Measurements from ENCODE around the gene DNAJC27. TPM values are rescaled to one million over a fixed set of nuclear protein-coding genes. Genes with fewer than 3 reads are reported as not detected.

The DNAJC27 gene
- total RNA-seq, 2 donors from 2014 or later = 6.2 to 6.5 TPM

DNA sequence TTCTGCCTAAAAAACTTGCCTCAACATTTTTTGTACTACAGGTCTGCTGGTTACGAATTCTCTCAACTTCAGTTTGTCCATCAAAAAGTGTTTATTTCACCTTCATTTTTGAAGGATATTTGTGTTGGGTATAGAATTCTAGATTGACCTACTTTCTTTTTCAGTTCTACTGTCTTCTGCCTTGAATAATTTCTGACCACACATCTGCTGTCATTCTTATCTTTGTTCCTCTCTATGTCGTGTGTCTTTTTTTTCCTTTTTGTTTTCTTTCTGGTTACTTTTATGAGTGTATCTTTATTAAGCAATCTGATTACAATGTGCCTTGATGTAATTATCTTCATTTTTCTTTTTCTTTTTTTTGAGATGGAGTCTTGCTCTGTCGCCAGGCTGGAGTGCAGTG lies 77.0 kb downstream of the DNAJC27 start:
- no peak overlapping the region for H3K27ac ChIP-seq (ENCODE audit: low read depth, low read length)
- TF ChIP-seq, protein P1, sequence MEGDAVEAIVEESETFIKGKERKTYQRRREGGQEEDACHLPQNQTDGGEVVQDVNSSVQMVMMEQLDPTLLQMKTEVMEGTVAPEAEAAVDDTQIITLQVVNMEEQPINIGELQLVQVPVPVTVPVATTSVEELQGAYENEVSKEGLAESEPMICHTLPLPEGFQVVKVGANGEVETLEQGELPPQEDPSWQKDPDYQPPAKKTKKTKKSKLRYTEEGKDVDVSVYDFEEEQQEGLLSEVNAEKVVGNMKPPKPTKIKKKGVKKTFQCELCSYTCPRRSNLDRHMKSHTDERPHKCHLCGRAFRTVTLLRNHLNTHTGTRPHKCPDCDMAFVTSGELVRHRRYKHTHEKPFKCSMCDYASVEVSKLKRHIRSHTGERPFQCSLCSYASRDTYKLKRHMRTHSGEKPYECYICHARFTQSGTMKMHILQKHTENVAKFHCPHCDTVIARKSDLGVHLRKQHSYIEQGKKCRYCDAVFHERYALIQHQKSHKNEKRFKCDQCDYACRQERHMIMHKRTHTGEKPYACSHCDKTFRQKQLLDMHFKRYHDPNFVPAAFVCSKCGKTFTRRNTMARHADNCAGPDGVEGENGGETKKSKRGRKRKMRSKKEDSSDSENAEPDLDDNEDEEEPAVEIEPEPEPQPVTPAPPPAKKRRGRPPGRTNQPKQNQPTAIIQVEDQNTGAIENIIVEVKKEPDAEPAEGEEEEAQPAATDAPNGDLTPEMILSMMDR (conservative IDR thresholded peaks at IDR 0.05) = no peak
- 90 to 100% methylated on average over 1 to 3 of the region's 3 CpGs for WGBS, 2 experiments (ENCODE audit: insufficient coverage in 1 of 2, insufficient read length in 1 of 2)

DNA sequence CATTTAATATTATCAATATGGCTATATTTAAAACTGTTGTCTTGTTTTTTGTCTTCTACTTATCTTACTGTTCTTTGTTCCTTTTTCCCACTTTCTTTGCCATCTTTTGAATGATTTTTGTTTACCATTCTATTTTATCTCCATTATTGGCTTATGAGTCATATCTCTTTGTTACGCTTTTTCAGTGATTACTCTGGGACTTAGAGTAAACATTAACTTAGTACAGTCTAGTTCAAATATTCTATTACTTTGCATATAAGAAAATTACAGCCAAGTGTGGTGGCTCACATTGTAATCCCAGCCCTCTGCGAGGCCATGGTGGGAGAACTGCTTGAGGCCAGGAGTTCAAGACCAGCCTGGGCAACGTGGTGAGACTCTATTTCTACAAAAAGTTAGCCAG lies 77.8 kb downstream of the DNAJC27 start:
- Mint-ChIP-seq H3K36me3 (ENCODE audit: low read depth) (peaks cover 37% of the 10 kb centered on the region), H3K27me3 (ENCODE audit: insufficient read depth) (no peaks in the 10 kb centered on the region), H3K27ac (no peak overlapping the region), H3K4me3 (no peak overlapping the region), H3K4me1 (no peaks in the 10 kb centered on the region), H3K9me3 (peaks cover 37% of the 10 kb centered on the region)
- Histone ChIP-seq H3K27me3 (ENCODE audit: control insufficient read depth, insufficient read depth, low read length, poor library complexity, severe bottlenecking) (no peaks in the 10 kb centered on the region), H3K4me1 (ENCODE audit: control insufficient read depth, insufficient read depth, low read length) (no peaks in the 10 kb centered on the region), H3K9me3 (ENCODE audit: control insufficient read depth, low read length) (peaks cover 28% of the 10 kb centered on the region), H3K9ac (ENCODE audit: extremely low read depth, low read length, poor library complexity, severe bottlenecking) (no peak overlapping the region), H3K4me3 (ENCODE audit: low read length) (no peak overlapping the region), H3K27ac (ENCODE audit: low read depth, low read length) (no peak overlapping the region), H3K36me3 (ENCODE audit: control insufficient read depth, insufficient read depth, low read length) (no peaks in the 10 kb centered on the region)
- TF ChIP-seq, protein P1 (conservative IDR thresholded peaks at IDR 0.05) = no peak
- WGBS, 2 experiments (ENCODE audit: insufficient coverage in 1 of 2, insufficient read length in 1 of 2) = 74 to 86% methylated on average over 2 to 3 of the region's 3 CpGs
- DNase-seq = no peak

More for the DNA sequence above, 77.0 kb downstream of the DNAJC27 start:
- H3K4me1 ChIP-seq (ENCODE audit: control insufficient read depth, insufficient read depth, low read length) = no peaks in the 10 kb centered on the region
- no peaks in the 10 kb centered on the region for H3K36me3 ChIP-seq (ENCODE audit: control insufficient read depth, insufficient read depth, low read length)
- Mint-ChIP-seq H3K36me3 (ENCODE audit: low read depth) (peaks cover 37% of the 10 kb centered on the region), H3K9me3 (peaks cover 37% of the 10 kb centered on the region), H3K27ac (no peak overlapping the region), H3K4me3 (no peak overlapping the region), H3K27me3 (ENCODE audit: insufficient read depth) (no peaks in the 10 kb centered on the region), H3K4me1 (no peaks in the 10 kb centered on the region)
- H3K4me3 ChIP-seq (ENCODE audit: low read length) = no peak overlapping the region
- no peak for DNase-seq
- H3K9me3 ChIP-seq (ENCODE audit: control insufficient read depth, low read length) = peaks cover 28% of the 10 kb centered on the region
- H3K9ac ChIP-seq (ENCODE audit: extremely low read depth, low read length, poor library complexity, severe bottlenecking) = no peak overlapping the region
- H3K27me3 ChIP-seq (ENCODE audit: control insufficient read depth, insufficient read depth, low read length, poor library complexity, severe bottlenecking) = no peaks in the 10 kb centered on the region

Other genes starting within 250 kb of the DNAJC27 start
- gene PTRHD1, start 178.6 kb downstream of the DNAJC27 start, total RNA-seq = 10 to 100 TPM; 37.2 to 38.2 TPM
- gene CENPO, start 178.5 kb downstream of the DNAJC27 start, total RNA-seq = 10 to 100 TPM; 27.3 to 40.3 TPM
- gene ADCY3, start 51.7 kb downstream of the DNAJC27 start, total RNA-seq = 10 to 100 TPM; 29.8 to 41.2 TPM
- gene EFR3B, start 70.1 kb upstream of the DNAJC27 start, total RNA-seq = 10 to 100 TPM; 11.0 to 11.8 TPM
- gene POMC, start 196.6 kb upstream of the DNAJC27 start, total RNA-seq = 10 to 100 TPM; 10.9 to 14.5 TPM